GM12865 (cell line): Measurements from ENCODE around the gene CPS1.

Source experiments
- DNase-seq: peaks from one replicate; pipeline ENCODE4 v3.0.0; 2010; ENCODE audit warnings: low read depth
- H3K4me3 ChIP-seq: 2 replicates; pipeline ENCODE4 v1.5.1; 2011; ENCODE audit warnings: mild to moderate bottlenecking, low read depth, low read length, control low read depth
- TF ChIP-seq, protein P1 (sequence below): IDR thresholded peaks from 2 replicates; pipeline ENCODE4 v1.5.1; 2011; ENCODE audit warnings: low read length, control low read depth, low read depth, inconsistent platforms; ENCODE audit not compliant: insufficient read depth; ENCODE audit errors: missing control alignments

The CPS1 gene

DNA sequence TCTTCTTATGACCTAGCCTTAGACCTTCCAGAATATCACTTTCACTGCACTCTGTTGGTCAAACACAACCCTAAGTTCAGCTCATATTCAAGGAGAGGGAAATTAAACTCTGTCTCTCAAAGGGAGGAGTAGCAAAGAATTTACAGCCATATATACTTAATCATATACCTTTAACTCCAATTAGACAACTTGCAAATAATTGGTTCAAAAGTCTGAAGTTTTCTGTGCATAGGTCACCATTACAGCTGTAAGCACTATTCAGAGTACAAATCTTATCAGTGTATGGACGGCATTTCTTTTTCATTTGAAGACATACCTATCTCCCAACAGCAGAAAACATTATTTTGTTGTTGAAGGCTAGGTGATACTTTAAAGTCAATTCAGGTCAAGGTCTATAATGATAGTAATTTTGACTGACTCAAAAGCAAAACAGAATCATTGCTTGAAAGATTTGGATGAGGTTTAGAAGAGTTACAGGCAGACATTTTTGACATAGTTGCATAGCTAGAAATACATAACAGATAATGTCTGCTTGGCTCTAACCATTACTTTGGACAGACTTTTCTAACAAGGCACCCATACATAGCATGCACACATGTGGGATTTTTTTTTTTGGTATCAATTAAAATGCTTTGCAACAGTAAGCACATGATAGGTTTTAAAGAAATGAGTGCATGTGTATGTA, 131.5 kb downstream of the CPS1 start:
- DNase-seq: no peak
- TF ChIP-seq, protein P1, sequence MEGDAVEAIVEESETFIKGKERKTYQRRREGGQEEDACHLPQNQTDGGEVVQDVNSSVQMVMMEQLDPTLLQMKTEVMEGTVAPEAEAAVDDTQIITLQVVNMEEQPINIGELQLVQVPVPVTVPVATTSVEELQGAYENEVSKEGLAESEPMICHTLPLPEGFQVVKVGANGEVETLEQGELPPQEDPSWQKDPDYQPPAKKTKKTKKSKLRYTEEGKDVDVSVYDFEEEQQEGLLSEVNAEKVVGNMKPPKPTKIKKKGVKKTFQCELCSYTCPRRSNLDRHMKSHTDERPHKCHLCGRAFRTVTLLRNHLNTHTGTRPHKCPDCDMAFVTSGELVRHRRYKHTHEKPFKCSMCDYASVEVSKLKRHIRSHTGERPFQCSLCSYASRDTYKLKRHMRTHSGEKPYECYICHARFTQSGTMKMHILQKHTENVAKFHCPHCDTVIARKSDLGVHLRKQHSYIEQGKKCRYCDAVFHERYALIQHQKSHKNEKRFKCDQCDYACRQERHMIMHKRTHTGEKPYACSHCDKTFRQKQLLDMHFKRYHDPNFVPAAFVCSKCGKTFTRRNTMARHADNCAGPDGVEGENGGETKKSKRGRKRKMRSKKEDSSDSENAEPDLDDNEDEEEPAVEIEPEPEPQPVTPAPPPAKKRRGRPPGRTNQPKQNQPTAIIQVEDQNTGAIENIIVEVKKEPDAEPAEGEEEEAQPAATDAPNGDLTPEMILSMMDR: no peak
- H3K4me3 ChIP-seq: no peak overlapping the region

DNA sequence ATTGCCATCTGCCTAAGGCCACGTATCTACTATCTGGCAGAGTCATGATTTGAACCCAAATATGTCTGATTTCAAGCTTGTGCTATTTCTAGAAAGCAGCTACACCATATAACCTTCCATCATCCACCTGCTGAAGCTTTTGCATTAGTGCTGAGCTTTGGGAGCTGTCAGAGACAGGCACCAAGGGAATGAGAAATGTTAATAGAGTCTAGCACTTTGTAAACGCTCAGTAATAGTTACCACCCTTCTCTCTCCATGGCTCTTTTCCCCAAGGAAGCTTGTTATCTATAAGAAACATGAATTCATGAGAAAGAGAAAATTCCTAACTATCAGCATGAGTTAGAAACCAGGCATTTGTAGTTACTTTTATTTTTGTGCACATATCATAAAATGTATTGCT, 151.5 kb downstream of the CPS1 start:
- no peak for DNase-seq
- no peak overlapping the region for H3K4me3 ChIP-seq
- TF ChIP-seq, protein P1: no peak

DNA sequence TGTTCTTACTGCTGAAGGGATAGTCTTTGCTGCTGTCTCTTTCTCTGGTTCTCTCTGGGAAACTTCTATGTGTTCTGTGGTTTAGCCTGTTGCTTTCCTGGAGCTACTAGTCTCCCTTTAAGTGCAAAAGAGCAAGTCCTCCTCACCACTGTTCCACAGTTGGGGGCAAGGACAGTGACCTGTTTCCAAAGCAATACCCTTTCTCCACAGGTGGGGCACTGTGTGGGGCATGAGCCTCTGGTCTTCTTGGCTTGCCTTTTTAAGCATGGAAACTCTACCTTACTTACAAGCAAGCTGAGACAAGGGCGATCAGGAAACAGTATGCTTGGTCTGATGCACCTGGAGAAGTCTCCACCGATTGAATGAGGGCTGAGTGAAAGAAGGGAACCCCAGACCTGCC, 156.7 kb downstream of the CPS1 start:
- DNase-seq: no peak
- TF ChIP-seq, protein P1: no peak

DNA sequence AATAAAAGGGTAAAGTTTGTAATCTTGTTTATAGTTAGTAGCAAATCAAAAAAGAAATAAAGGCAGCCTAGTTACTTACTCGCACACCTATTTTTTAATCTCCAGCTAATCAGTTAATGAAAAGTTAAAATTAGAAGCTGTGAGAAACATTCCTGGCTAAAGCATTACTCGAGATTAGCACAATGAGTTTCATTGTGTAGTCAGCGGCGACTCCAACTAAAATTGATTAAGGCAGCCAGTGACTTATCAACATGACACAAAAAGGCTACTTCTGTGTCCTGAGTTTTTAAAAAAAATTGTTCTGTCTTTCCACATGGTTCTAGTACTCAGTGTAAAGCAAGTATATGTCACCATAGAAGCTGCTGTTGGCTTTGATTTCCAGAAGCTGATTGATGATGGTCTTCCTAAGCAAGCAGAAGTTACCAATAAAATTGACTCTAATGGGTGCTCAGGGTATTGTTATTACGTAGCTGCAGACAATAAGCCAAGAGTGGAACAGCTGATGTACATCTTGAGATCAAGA, 159.2 kb downstream of the CPS1 start:
- H3K4me3 ChIP-seq: no peak overlapping the region
- TF ChIP-seq, protein P1: no peak
- no peak for DNase-seq

More for the DNA sequence above, 156.7 kb downstream of the CPS1 start:
- H3K4me3 ChIP-seq: no peak overlapping the region

DNA sequence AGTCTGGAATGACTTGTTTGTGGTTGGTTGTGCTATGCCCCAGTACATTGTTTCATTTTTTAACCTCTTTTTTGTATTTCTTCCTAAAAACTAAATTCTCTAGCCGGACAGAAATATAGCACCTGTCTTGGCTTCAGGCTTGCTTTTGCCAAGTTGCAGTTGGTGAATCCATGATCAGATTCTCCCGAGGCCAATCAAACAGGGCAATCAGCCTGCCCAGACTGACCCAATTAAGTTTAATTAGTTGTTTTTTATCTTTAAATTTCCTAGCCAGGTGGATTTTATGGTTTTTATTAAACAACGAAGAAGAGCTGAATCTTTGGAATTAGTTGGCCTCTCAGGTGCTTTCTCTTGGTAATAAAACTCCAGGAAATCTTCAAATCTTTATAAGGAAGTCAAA, 162.1 kb downstream of the CPS1 start:
- DNase-seq: no peak
- TF ChIP-seq, protein P1: no peak
- H3K4me3 ChIP-seq: no peak overlapping the region

DNA sequence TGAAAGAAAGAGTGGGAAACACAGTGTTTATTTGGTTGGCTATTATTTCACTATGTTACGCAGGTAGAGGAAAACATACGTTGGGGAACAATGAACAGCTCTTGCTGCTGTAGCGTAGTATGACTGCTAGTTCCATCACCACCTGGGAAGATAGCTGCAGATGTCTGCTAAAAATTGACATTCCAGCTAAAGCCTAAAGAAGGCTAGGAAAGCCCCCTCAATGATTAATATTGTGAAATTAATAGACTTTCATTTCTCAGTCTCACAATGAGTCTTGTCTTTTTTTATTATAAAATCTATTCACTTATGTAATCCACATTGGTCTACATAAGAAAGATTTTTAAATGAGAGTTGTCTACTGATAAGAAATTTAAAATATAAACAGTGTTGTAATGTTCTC, 165.7 kb downstream of the CPS1 start:
- no peak overlapping the region for H3K4me3 ChIP-seq
- TF ChIP-seq, protein P1: no peak
- DNase-seq: no peak

DNA sequence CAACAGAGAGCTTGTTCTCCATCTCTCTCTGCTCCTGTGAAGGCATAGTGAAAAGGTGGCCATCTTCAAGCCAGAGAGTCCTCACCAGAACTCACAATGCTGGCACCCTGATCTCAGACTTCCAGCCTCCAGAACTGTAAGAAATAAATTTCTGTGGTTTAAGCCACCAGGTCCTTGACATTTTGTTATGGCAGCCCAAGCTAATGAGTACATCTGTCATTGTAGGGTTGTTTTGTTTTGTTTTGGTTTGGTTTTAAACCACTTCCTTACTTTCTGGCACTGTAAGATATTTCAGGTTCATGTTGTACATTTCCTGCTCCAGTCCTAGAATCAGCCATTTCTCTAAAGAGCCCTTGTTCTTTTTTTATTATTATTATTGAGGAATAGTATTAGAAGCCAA, 171.2 kb downstream of the CPS1 start:
- TF ChIP-seq, protein P1: no peak
- no peak overlapping the region for H3K4me3 ChIP-seq
- DNase-seq: no peak
